HFF-Myc (cell line): Measurements from ENCODE around the gene ZNF646.
"Not testable (repeated sequence)": the region's sequence is repeated elsewhere in the genome, so short reads cannot be mapped to it uniquely, and the experiment has no call there.

Experiments
- DNase-seq: peaks from one replicate; pipeline ENCODE4 v3.0.0-alpha.2; 2011; ENCODE audit warnings: low read depth; ENCODE audit errors: extremely low read depth
- H3K4me3 ChIP-seq: replicated peaks from 2 replicates; pipeline ENCODE4 v1.5.1; 2011; ENCODE audit warnings: low read depth, mild to moderate bottlenecking, control low read depth, low read length
- CTCF ChIP-seq: IDR thresholded peaks from 2 replicates; pipeline ENCODE4 v1.5.1; 2012; ENCODE audit warnings: mild to moderate bottlenecking, low read depth, low read length, control low read depth; ENCODE audit errors: missing control alignments

The ZNF646 gene

GRCh38 chr16:31094088-31094423 is 19.8 kb downstream of the ZNF646 start:
- peak overlapping the region; percentile 95 for H3K4me3 ChIP-seq
- no peak for TF ChIP-seq CTCF
- no peak for DNase-seq

- DNase-seq: peak; percentile 95
- no peak for TF ChIP-seq CTCF
- peak within 1 kb of the TSS; percentile 95 for H3K4me3 ChIP-seq
Measured at GRCh38 chr16:31094424-31095120, 20.4 kb downstream of the ZNF646 start, which contains the start of gene VKORC1. Gene VKORC1, minus strand, starts transcription at chr16:31094797. Its CDS starts 68 bp downstream, at chr16:31094729.

- no peak overlapping the region for H3K4me3 ChIP-seq
- no peak for TF ChIP-seq CTCF
- DNase-seq: no peak
Measured at GRCh38 chr16:31099860-31100638, 25.8 kb downstream of the ZNF646 start.

GRCh38 chr16:31100876-31101641 is 26.8 kb downstream of the ZNF646 start:
- not testable (repeated sequence) for H3K4me3 ChIP-seq, DNase-seq

GRCh38 chr16:31105677-31106213 is 31.5 kb downstream of the ZNF646 start:
- peak; percentile 32 for DNase-seq
- no peak overlapping the region for H3K4me3 ChIP-seq
- TF ChIP-seq CTCF: peak; percentile 77

GRCh38 chr16:31106509-31107464 is 32.6 kb downstream of the ZNF646 start:
- no peak for DNase-seq
- no peak overlapping the region for H3K4me3 ChIP-seq
- no peak for TF ChIP-seq CTCF
